HepG2 (cell line): ENCODE data around the gene CTDP1. TPM values are rescaled to one million over a fixed set of nuclear protein-coding genes. Genes with fewer than 3 reads are reported as not detected.

Experiments used
- ATAC-seq: fragments of 200-7000 bp; cut with Tn5 transposase; 3 replicates; pipeline ENCODE4 v1.9.1; 2020; ENCODE audit warnings: mild to moderate bottlenecking, moderate library complexity
- BruUV-seq: library from RNA; stranded (reverse); fragments of 400-500 nt; replicated peaks from 2 replicates; lab custom pipeline; 2021; lab: Mats Ljungman, UMichigan
- CTCF ChIA-PET: fragments of 300-600 bp; formaldehyde crosslinking; extraction: SDS; loops from one replicate; lab custom pipeline; 2021; ENCODE audit warnings: low total read pairs, inconsistent platforms, low intra/inter-chr PET ratio; lab: Yijun Ruan, JAX
- POLR2A ChIA-PET: fragments of 350-600 bp; sonication (Branson Sonifier 250); formaldehyde crosslinking; loops from one replicate; lab custom pipeline; 2020; ENCODE audit warnings: antibody characterized with exemption, inconsistent platforms; lab: Yijun Ruan, JAX
- DNase-seq: peaks from one replicate; pipeline ENCODE4 v3.0.0-alpha.2; 2015; ENCODE audit warnings: low spot score
- FAIRE-seq: peaks from 3 replicates; lab custom pipeline; 2011; peaks lifted over from hg19 to GRCh38; lab: Jason Lieb, UNC
- H2AFZ ChIP-seq: one replicate; pipeline ENCODE4 v1.6.1; 2011; ENCODE audit warnings: low read length, inconsistent platforms
- H3K27ac ChIP-seq: fragments of 300-600 bp; 3 replicates; pipeline ENCODE4 v1.8.0; 2011; ENCODE audit warnings: mixed run types, mild to moderate bottlenecking, mixed read lengths, low read length, inconsistent platforms; ENCODE audit not compliant: insufficient read depth; ENCODE audit errors: extremely low read length
- H3K27me3 ChIP-seq, 2 experiments: fragments of 200-600 bp in 1 of 2; 2 replicates in 1 of 2; 3 replicates in 1 of 2; pipeline versions ENCODE4 v1.6.0 to v1.8.0; 2011; ENCODE audit warnings: low read length in 2 of 2, mild to moderate bottlenecking in 2 of 2, moderate library complexity in 2 of 2, inconsistent platforms in 1 of 2; ENCODE audit not compliant: insufficient read depth in 2 of 2, control insufficient read depth in 1 of 2
- H3K36me3 ChIP-seq, 2 experiments: fragments of 200-600 bp in 1 of 2; replicated peaks in 1 of 2; 2 replicates in 1 of 2; 3 replicates in 1 of 2; pipeline versions ENCODE4 v1.5.1 to v1.8.0; 2011; ENCODE audit warnings: low read length in 2 of 2, inconsistent platforms in 1 of 2; ENCODE audit not compliant: insufficient read depth in 2 of 2, control insufficient read depth in 1 of 2
- H3K4me1 ChIP-seq: 2 replicates; pipeline ENCODE4 v1.5.1; 2012; ENCODE audit warnings: low read length, inconsistent platforms; ENCODE audit not compliant: insufficient read depth
- H3K4me2 ChIP-seq: 2 replicates; pipeline ENCODE4 v1.6.0; 2011; ENCODE audit warnings: low read depth, low read length, inconsistent platforms
- H3K4me3 ChIP-seq, 3 experiments: fragments of 200-600 bp in 1 of 3; sonication (generic), shearing (Covaris generic) in 1 of 3; replicated peaks in 1 of 3; 2 replicates each; pipeline ENCODE4 v1.5.1; 2011 to 2016; ENCODE audit warnings: low read length in 3 of 3, inconsistent platforms in 2 of 3, low read depth in 2 of 3, mild to moderate bottlenecking in 2 of 3, control low read depth in 1 of 3, mixed read lengths in 1 of 3; ENCODE audit not compliant: insufficient read depth in 1 of 3
- H3K79me2 ChIP-seq: one replicate; pipeline ENCODE4 v1.6.1; 2011; ENCODE audit warnings: low read length, inconsistent platforms; ENCODE audit not compliant: insufficient read depth
- H3K9ac ChIP-seq: 2 replicates; pipeline ENCODE4 v1.6.0; 2011; ENCODE audit warnings: mild to moderate bottlenecking, low read depth, low read length, inconsistent platforms; ENCODE audit not compliant: insufficient read depth
- H3K9me3 ChIP-seq: 2 replicates; pipeline ENCODE4 v1.5.1; 2012; ENCODE audit warnings: mild to moderate bottlenecking, low read length
- H4K20me1 ChIP-seq: 2 replicates; pipeline ENCODE4 v1.6.0; 2011; ENCODE audit warnings: inconsistent platforms, mild to moderate bottlenecking, low read length, moderate library complexity; ENCODE audit not compliant: insufficient read depth
- MBNL3 ChIP-seq: fragments of 250-450 bp; sonication (Bioruptor Pico); conservative IDR thresholded peaks from 2 replicates; pipeline ENCODE4 v1.8.0; 2022; ENCODE audit warnings: mild to moderate bottlenecking, inconsistent platforms
- ZNF263 ChIP-seq: sonication (generic); formaldehyde crosslinking; IDR thresholded peaks from 2 replicates; pipeline ENCODE4 v1.4.0; 2020; ENCODE audit warnings: missing genetic modification reagents
- WGBS: methylation state at CpG from one replicate; pipeline ENCODE4 v1.1.6; 2017; ENCODE audit warnings: low lambda C conversion rate; 5-methylcytosine and 5-hydroxymethylcytosine counted together
- in situ Hi-C: cut with HindIII; loops from 2 replicates; pipeline ENCODE4 v1.10.0; 2017; ENCODE audit warnings: low pct_unique_long_range_greater_than_20kb; ENCODE audit not compliant: extremely low pct_ligation_motif_present
- intact Hi-C: fragments of 100-400 bp; cut with micrococcal nuclease; formaldehyde crosslinking; loops from one replicate; pipeline ENCODE4 v1.10.0; 2022; ENCODE audit not compliant: unreplicated experiment
- polyA plus RNA-seq, 8 experiments: library from polyadenylated mRNA; depleted of rRNA in 3 of 8; stranded (reverse) in 7 of 8; unstranded in 1 of 8; fragments of >200 nt; fragmentation: Illumina TruSeq in 4 of 8; extraction: Trizol in 4 of 8; gene quantifications; 2 replicates each; pipeline versions ENCODE4 v1.2.1 to v1.2.3, GENCODE V29; 2011 to 2016; ENCODE audit warnings: low read depth in 4 of 8, missing spikeins in 1 of 8, mixed read lengths in 1 of 8; ENCODE audit not compliant: insufficient read depth in 1 of 8
- total RNA-seq, 5 experiments: library from RNA; depleted of rRNA; stranded (reverse); fragments of >200 nt; fragmentation: Illumina TruSeq; extraction: Trizol; gene quantifications; 2 replicates each; pipeline ENCODE4 v1.2.3, GENCODE V29; 2016; ENCODE audit warnings: low read depth in 1 of 5
- TF ChIP-seq, protein P1 (sequence below): sonication (generic); formaldehyde crosslinking; IDR thresholded peaks from 2 replicates; pipeline ENCODE4 v1.5.1; 2020; ENCODE audit warnings: mild to moderate bottlenecking, missing genetic modification reagents, moderate library complexity
- TF ChIP-seq, protein P2 (sequence below): IDR thresholded peaks from 2 replicates; pipeline ENCODE4 v1.6.1; 2012; ENCODE audit warnings: inconsistent platforms

Gene CTDP1
- total and polyA plus RNA-seq, 2 of the 13 experiments (the other 11 are each of a cell fraction or from before 2014, with no cell fraction given), result 6.9 to 11.0 TPM

DNA sequence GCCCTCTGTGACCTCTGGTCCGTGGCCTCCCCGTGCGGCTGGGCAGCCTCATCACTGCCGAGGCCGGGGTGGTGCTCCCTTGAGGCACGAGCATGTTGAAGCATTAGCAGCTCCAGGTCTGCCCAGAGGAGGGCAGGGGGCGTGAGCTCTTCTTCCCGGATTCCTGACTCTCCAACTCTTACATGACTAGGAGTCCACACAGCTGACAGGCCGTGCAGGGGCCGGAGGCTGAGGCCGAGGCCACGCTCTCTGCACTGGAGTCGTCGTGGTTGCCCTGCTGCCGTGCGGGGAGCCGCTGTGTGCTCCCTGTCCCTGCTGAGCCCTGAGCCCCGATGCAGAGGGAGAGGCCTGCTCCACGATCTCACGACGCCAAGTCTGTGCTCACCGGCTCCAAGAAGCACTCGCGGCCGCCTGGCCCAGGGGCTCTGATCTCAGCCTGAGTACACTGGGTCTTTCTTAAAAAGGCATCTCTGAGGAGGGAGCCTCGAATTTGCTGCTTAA lies 98.7 kb downstream of the CTDP1 start:
- in situ Hi-C loops (no loop called here), intact Hi-C loops (no loop called here)
- Histone ChIP-seq H3K79me2 (no peaks in the 10 kb centered on the region), H3K9ac (no peak overlapping the region), H3K4me3 (no peak overlapping the region), H3K36me3 (no peaks in the 10 kb centered on the region), H3K9me3 (no peaks in the 10 kb centered on the region), H3K4me1 (peaks cover 13% of the 10 kb centered on the region; the same call in 1 of the 2 replicates), H2AFZ (no peak overlapping the region), H3K4me2 (no peak overlapping the region), H3K27me3 (peaks cover 15 to 75% of the 10 kb centered on the region in 2 experiments; a peak in 3 of 5 replicates), H3K27ac (no peak overlapping the region), H4K20me1 (no peaks in the 10 kb centered on the region)
- FAIRE-seq (no peak), DNase-seq (no peak), ATAC-seq (peak; percentile 46)
- CTCF ChIA-PET, result no interaction called here
- no TSS peak for BruUV-seq
- TF ChIP-seq, protein P1, sequence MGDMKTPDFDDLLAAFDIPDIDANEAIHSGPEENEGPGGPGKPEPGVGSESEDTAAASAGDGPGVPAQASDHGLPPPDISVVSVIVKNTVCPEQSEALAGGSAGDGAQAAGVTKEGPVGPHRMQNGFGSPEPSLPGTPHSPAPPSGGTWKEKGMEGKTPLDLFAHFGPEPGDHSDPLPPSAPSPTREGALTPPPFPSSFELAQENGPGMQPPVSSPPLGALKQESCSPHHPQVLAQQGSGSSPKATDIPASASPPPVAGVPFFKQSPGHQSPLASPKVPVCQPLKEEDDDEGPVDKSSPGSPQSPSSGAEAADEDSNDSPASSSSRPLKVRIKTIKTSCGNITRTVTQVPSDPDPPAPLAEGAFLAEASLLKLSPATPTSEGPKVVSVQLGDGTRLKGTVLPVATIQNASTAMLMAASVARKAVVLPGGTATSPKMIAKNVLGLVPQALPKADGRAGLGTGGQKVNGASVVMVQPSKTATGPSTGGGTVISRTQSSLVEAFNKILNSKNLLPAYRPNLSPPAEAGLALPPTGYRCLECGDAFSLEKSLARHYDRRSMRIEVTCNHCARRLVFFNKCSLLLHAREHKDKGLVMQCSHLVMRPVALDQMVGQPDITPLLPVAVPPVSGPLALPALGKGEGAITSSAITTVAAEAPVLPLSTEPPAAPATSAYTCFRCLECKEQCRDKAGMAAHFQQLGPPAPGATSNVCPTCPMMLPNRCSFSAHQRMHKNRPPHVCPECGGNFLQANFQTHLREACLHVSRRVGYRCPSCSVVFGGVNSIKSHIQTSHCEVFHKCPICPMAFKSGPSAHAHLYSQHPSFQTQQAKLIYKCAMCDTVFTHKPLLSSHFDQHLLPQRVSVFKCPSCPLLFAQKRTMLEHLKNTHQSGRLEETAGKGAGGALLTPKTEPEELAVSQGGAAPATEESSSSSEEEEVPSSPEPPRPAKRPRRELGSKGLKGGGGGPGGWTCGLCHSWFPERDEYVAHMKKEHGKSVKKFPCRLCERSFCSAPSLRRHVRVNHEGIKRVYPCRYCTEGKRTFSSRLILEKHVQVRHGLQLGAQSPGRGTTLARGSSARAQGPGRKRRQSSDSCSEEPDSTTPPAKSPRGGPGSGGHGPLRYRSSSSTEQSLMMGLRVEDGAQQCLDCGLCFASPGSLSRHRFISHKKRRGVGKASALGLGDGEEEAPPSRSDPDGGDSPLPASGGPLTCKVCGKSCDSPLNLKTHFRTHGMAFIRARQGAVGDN (CRISPR knock-in tag), result peak; percentile 39; the same call in 1 of the 2 replicates
- TF ChIP-seq MBNL3 (no peak), ZNF263 (CRISPR knock-in tag) (peak; percentile 84)
- TF ChIP-seq, protein P2, sequence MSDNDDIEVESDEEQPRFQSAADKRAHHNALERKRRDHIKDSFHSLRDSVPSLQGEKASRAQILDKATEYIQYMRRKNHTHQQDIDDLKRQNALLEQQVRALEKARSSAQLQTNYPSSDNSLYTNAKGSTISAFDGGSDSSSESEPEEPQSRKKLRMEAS, result 0 out of 2 replicates have a peak, but pooled peaks have one; percentile 16
- POLR2A ChIA-PET, result no interaction called here
- 0% methylated on average over 9 of the region's 26 CpGs for WGBS
